GM18526 (cell line): Measurements from ENCODE around the gene SOD3.

Source experiments
- POLR2A ChIP-seq: IDR thresholded peaks from 3 replicates; pipeline ENCODE4 v1.6.1; 2011; ENCODE audit not compliant: insufficient read length; ENCODE audit errors: extremely low read depth

SOD3 gene, protein sequence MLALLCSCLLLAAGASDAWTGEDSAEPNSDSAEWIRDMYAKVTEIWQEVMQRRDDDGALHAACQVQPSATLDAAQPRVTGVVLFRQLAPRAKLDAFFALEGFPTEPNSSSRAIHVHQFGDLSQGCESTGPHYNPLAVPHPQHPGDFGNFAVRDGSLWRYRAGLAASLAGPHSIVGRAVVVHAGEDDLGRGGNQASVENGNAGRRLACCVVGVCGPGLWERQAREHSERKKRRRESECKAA

DNA sequence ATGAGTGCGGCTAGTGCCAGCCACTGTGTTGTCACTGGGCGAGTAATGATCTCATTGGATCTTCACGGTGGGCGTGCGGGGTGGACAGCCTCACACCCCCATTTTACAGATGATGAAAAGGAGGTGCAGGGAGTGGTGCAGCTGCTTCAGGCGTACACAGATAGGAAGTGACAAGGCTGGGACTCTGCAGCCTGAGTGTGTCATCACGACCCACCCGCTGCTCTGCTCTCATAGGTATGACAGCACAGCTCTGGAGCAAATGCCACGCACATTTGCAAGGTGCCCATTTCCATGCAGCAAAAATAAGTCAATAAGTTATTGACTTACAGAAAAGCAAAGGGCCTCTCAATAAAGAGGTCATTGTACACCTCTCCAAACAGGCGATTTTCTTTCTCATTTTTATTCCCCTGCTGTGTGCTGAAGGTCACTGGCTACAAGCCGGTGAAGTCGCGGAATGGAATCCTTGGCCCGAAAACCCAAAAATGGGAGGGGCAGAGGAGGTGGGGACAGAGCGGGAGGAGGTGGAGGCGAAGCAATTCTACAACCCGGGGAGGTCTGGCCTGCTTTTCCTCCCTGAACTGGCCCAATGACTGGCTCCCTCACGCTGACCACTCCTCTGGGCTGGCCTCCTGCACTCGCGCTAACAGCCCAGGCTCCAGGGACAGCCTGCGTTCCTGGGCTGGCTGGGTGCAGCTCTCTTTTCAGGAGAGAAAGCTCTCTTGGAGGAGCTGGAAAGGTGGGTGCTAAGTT is at the start of gene SOD3:
Gene SOD3, plus strand, starts transcription at position 658 of the 750 bp plus-strand sequence. CDS start 3,949 bp downstream, outside the sequence.
- TF ChIP-seq POLR2A: no peak

DNA sequence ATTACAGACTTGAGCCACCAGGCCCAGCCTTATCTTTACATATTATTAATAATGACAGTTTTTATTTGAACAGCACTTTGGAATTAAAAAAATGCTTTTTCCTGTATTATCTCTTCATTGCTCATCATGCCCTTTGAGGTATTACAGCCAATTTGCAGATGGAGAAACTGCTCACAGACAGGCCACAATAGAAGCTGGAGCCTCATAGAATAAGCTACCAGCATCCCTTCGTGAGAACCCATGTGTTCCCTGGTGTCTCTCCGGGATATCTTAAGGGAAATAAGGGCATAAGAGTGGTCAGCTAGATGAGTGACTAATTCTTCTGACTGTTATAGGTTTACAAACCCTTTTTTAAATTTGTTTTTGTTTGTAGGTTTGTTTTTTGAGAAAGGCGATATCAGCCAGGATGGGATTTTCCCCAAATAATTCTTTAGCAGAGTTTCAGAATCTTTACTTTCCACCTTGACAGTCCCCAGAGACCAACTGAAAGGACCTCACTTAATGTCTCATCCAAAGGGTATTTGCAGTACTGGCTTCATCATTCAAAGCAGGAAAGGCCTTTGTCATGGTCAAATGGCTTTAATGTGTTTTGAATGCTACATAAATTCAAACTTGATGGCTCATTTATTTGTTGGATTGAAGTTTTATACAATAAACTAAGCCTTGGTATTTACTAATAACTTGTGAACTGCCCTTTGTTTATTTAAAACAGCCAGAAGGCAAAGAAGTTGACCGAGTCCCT is 48.0 kb upstream of the SOD3 start:
- no peak for TF ChIP-seq POLR2A

DNA sequence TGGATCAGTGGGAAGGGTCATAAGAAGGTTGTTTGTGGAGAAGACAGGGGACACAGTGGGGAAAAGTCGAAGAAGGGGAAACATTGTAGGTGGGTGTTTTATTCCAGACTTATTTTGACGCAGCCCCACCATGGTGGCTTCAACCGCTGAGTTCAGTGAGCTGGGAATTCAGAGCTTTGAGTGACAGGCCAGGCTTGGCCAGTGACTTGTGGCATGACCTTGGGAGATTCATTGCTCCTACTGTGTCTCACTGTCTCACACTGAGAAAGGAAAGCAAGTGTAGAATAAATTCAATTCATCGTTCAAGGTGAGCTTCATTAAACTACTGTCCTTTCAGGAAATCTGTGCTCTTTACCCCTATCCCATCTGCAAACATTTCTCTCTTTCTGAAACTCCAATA is 47.4 kb upstream of the SOD3 start:
- no peak for TF ChIP-seq POLR2A

DNA sequence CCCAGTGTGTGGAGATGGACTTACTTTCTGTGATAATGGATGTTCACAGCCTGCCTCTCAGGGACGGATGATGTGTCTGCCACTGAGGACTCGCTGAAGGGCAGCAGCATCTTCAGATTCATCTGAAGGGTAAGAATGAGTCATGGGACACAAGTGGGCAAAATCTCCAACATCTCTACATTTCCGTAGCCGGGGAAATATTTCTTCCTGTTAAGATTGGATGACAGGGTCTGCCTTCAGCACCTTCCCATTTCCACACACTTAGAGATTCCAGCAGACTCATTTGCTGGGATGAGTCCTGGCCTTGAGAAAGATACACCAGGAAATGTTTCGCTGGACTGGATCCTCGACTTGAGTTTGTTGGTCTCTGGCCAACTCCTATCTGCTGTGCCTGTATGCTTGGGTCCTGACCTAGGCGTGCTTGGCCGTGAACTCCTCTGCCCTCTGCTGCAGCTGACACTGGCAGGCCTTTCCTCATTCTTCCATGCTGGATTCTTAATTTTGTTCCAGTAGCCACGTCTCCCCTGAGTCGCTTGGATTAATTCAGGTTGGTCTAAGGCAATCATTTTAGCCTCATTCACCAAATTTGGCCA is 46.5 kb upstream of the SOD3 start:
- no peak for TF ChIP-seq POLR2A

DNA sequence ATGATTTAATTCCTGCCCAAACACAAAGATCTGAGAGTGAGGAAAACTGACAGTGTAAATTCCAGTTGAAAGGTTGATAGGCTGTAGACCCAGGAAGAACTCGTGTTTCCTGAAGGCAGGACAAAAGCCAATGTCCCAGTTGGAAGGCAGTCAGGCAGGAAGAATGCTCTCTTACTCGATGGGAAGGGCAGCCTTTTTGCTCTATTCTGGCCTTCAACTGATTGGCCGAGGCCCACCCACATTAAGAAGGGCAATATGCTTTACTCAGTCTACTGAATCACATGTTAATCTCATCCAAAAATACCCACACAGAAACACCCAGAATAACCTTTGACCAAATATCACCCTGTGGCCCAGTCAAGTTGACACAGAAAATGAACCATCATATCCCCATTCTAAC is 45.3 kb upstream of the SOD3 start:
- TF ChIP-seq POLR2A: no peak

DNA sequence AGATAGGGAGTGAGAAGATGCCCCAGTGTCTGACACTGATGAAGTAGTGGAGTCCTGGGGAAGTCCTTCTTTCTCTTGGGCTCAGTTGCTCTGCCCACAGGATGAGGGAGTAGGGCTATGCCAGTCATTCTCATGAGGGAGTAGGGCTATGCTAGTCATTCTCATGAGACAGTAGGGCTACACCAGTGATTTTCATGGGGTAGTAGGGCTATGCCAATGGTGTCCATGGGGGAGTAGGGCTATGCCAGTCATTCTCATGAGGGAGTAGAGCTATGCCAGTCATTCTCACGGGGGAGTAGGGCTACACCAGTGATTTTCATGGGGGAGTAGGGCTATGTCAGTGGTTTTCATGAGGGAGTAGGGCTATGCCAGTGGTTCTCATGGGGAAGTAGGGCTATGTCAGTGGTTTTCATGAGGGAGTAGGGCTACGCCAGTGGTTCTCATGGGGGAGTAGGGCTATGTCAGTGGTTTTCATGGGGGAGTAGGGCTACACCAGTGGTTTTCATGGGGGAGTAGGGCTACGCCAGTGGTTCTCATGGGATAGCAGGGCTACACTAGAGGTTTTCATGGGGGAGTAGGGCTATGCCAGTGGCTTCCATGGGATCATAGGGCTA is 43.3 kb upstream of the SOD3 start:
- no peak for TF ChIP-seq POLR2A

DNA sequence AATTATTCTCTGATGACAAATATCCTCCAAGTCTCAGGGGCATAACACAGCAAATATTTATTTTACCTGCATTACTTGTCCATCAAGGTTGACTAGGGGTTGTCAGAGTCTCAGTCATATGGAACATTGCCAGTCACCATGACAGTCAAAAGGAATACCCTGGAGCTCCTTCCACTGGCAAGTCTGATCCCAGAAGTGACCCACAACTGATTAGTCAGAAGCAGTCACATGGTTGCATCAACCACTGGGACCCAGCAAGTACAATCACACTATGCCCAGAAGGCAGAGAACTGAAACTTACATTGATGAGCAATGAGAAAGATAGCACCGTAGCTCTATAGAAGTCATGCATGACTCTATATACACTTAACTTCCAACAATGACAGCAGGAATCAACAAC is 41.9 kb upstream of the SOD3 start:
- TF ChIP-seq POLR2A: no peak

DNA sequence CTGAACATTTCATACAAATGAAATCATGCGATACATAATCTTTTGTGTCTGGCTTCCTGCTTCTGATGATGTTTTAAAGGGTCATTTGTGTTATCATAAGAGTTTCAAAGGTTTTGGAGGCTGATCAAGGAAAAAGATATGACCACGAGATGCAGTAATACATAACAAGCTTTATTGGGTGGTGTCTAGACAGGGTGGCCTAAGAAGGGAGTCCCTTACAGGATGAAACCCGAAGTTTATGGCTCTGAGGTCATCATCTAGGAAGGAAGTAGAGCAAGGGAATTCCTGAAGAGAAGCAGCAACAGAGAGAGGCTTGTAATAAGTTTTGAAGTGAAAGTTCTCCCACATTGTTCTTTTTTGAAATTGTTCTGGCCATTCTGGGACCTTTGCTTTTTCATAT is 40.8 kb upstream of the SOD3 start:
- TF ChIP-seq POLR2A: no peak

DNA sequence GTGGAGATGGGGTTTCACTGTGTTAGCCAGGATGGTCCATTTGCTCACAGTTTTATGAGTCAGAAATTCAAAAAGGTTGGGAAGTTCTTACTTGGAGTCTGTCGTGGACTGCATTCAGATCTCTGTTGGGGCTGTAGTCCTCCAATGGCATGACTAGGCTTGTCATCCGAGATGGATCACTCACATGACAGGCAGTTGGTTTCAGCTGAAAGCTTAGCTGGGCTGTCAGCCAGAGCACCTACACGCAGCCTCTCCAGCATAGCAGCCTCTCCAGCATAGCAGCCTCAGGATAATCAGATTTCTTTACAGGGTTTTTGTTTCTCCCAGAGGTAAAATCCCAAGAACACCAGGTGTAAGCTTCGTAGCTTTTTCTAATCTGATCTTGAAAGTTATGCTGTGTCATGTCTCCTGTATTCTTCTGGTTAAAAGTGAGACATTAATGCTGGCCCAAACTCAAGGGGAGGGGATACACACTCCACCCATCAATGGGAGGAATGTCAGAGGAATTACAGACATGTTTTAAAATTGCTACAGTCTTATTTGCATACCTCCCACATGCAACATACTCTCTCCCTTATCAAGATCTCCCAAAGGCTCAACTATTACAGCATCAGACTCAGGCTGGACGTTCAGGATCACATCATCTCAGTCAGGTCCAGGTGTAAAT is 31.6 kb upstream of the SOD3 start:
- no peak for TF ChIP-seq POLR2A

DNA sequence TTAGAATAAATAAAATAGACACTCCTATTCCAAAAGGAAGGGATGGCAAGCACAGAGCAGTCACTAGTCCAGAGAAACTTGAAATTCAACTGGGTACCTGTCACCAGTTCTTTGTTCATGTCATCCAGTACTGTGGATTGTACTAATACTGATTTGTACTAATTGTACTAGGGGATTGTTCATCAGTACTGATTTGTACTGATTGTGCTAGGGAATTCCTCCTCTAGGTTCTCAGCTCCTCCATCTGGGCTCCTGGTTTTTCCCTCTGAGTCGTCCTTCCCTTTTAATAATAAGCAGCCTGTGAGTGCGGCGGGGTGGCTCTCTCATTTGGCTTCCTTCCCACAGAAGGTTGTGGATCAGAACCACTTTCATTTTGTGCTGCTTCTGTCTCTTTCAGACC is 31.0 kb upstream of the SOD3 start:
- TF ChIP-seq POLR2A: no peak

DNA sequence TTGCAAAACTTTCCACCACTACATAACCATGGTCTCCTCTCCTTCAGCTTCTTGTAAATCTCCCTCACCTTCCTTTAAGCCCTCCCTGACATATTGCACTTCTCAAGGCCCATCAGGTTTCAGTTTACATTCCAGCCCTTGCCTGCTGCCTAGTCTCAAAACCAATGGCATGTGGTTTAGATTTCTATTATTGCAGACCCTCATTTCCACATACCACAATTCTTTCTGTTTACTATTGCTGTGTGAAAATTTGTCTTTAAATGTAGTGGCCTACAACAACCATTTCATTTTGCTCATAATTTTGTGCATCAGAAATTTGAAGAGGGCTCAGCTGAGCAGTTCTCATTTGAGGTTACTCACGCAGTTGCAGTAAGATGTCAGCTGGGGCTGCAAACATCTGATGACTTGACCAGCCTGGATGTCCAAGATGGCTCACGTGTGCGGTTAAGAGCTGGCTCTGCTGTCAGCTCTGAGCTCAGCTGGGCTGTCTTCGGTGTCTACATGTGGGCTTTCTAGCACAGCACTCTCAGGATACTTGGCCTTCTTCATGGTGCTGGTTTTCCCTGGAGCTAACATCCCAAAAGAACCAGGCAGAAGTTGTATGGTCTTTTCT is 29.9 kb upstream of the SOD3 start:
- no peak for TF ChIP-seq POLR2A

DNA sequence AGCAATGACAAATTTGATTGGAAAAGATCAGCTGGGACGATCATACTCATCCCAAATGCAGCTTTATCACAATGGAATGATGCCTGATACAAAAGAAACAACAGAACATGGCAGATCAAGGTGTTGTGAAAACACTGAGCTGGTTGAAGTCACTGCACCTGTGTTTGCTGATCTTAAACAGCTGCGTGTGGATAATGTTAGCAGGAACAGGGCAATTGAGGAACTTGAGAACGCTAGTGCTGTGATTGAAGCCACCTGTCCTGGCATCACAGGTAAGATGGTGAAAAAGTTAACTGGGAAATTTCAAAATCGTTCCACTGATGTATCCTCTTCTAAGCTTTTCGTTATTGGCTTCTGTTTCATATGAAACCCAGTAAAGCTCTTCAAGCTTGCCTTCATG is 27.4 kb upstream of the SOD3 start:
- TF ChIP-seq POLR2A: no peak

DNA sequence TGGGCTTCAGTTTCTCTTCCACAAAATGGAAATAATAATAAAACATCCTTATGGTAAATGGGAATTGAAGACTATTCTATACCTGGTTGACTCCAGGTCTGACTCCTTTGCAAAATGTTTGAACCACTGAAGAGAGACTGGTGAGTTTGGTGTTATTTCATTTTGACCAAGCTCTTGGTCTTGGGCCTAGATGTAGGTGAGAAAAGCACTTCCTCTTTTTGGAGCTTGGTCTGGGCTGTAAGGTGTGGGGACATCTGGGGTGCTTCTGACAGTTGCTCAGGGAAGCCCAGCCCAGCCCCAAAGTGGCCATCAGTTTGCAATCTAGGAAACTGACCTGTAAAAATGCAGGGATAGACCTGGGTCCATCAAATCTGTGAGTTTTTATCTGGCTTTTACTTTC is 26.8 kb upstream of the SOD3 start:
- TF ChIP-seq POLR2A: no peak

DNA sequence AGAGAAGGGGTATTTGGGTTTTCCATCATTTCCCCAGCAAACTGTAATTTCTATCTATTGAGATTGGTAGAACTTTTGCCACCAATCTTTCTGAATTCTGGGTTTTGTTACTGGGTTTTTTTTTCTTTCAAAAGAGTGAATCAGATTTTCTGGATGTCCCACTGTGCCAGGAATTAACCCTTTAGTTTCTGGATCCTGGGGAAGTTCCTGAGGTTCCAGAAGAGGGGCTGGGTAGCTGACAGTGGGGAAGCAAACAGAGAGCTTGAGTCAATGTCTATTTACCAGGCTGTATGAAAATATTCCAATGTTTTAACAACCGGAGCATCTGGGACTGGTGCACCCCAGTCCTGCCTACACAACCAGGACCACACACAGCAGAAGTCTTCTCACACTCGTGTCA is 25.8 kb upstream of the SOD3 start:
- TF ChIP-seq POLR2A: no peak
